ENCODE measurements around the gene COMP. TPM values are rescaled to one million over a fixed set of nuclear protein-coding genes. Genes with fewer than 3 reads are reported as not detected.

The COMP gene
- polyA plus RNA-seq, 12 donors = 3.2 to 30.9 (median 9.2) TPM; not detected in 2

- no peak for DNase-seq
Observed at GRCh38 chr19:18770663-18771327, 20.3 kb downstream of the COMP start.

- DNase-seq = no peak
Observed at GRCh38 chr19:18769989-18770528, 21.0 kb downstream of the COMP start.

DNA sequence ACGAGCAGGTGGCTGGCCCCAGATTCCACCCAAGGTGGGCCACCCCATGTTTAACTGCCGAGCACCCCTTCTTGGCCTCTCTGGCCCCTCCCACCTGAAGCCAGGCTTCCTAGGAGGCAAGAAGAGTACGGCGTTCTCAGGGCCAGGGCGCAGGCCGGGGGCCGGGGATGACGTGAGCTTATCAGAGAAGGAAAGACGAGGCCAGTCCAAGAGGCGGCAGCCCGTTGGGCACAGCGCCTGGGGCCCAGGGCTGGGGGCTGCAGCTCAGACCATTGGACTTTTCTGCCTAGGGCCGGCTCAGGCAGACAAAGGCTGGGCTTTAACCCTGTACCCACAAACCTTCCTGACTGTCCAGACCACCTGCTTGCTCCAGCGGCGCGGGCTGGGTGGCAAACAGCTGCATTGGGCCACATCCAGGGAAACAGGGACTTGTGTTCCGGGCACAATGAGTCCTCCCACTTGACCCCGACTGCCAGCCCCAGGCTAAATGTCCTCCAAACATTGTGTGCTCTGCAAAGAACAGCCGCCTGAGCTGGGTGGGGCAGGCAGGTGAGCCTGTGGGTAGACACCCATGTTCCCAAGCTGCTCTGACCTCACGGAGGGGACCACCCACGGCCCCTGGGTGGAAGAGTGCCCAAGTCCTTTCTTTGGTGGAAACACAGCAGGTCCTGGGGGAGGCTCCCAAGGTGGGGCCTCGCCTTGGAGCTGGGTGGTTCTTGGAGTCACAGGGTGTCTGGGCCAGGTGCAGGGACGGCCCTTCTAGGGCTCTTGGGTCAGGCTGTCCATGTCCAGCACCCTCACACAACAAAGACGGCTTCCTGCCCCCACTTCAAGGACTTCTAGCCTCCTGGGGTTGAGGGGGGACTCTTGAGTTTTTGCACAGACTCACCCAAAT lies 21.9 kb downstream of the COMP start:
- DNase-seq = no peak

- no peak for DNase-seq
Observed at GRCh38 chr19:18768046-18768771, 22.9 kb downstream of the COMP start.

DNA sequence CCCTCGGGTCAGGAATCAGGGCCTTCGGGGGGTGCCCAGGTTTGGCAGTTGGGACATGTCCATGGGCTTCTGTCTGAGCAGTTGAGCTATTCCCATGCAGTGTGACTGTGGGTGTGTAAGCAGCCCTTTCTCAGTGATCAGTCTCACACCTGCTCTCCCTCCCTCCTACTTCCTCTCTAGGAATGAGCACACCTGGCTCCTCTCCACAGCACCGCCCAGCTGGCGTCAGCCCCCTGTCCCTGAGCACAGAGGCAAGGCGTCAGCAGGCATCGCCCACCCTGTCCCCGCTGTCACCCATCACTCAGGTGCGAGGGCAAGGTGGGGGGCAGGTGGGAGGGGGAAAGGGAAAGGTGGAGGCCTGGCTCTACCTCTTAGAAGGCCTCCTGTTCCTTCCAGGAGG lies 25.9 kb downstream of the COMP start:
- no peak for DNase-seq

GRCh38 chr19:18764591-18765051 lies 26.5 kb downstream of the COMP start:
- no peak for DNase-seq

- DNase-seq = no peak
Observed at GRCh38 chr19:18763674-18764590, 27.2 kb downstream of the COMP start.

DNA sequence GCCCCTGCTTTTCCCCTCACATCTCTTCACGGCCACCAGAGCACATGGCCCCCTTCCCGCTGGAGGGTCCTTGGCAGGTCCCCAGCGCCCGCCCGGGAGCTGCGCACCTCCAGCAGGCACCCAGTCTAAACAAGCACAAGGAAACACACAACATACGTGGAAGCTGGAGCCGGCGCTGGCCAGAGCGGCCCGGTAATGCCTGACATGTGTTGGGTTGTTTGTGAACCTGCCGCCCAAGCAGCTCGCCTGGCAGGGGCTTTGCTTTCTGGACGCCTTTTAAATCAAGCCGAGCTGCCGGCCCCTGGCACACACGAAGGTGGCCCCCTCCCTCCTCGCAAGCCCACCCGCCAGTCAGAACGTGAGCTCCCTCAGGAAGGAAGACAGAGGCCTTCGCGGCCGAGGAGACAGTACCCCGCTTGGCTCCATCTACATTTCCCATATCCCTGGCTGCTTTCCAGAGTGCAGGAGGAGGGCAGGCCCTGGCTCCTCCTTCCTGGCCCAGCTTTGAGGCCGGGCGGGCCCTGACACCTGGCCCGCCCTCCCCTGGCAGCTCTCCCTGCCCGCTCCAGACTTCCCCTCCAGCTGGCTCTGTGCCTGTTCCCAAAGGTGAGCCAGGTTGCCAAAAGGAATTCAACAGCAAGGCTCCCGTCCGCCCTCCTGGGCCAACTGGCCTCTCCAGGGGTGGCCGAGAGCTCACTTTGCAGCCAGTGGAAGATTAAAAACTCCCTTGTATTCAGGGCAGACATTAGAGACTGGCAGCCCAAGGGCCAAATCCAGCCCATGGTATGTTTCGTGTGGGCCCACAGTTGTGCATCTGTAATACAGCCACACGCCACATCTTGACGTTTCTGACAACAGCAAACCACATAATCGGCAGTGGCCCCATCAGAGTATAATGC lies 28.7 kb downstream of the COMP start:
- DNase-seq = peak; percentile 68

DNA sequence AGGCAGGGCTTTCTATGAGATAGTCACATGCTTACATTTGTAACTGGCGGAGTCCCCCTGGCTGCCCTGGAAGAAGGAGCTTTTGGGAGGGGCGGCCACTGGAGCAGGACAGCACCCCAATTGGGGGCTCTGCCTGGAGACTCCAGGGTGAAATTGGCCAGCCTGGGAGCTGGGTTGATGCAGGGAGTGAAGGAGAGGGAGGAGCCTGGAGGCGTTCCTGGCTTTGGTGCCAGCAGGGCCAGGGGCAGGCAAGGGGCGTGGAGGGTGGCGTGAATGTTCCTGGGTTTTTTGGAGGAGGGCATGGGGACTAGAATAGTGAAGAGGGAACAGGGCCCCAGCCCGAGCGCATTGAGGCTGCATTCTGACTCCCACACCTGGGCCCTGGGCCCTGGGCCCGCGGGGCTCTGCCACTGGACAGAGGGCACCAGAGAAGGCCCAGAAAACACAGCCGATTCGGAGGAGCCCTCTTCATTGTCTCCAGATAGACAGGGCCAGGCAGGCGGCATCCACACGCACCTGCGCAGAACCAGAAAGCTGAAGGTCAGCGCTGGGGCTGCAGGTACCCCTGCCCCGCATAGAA lies 29.5 kb downstream of the COMP start:
- no peak for DNase-seq

DNA sequence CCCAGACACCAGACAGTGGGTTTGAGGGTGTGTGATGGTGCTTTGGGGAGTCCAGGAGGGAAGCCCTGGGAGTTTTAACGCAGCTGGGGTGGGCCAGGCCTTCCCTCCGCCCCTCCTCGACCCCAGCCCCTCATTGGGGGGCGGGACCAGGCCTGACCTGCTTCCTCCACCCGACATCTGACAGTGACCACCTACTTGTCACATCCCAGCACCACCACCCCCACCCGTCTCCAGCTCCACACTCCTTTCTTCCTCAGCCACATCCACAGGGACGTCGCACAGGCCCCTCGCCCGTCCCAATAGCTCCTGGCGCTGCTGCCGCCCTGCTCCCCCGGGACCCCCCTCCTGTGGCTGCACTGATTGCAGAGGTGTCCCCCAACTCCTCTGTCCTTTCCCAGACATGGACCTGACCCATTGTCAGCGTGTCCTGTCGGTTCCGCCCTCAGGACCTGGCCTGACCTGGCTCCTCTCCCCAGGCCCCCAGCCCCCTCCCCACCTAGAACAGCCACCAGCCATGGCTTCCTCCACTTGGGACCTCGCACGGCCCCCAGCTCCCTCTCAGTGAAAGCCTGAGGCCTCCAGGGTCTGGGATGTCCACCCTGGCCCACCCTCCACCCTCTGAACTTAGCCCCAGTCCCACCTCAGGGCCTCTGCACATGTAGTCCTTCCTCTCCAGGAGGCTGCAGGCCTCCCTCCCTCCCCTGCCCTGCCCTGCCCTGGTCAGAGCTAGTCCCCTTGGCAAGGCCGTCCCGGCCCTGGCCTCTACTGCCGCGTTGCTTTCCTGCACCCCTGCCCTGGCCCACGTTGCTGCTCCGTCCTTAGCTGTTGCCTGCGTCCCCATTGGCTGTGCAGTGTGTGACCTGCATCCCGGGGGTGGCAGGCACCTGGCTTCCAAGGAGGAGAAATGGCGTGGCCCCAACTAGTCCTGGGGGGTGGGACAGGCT lies 30.4 kb downstream of the COMP start:
- no peak for DNase-seq

- DNase-seq = no peak
Observed at GRCh38 chr19:18759995-18760426, 31.1 kb downstream of the COMP start.

GRCh38 chr19:18759304-18759994 lies 31.7 kb downstream of the COMP start:
- no peak for DNase-seq

- no peak for DNase-seq
Observed at GRCh38 chr19:18756896-18757295, 34.2 kb downstream of the COMP start.

- DNase-seq = no peak
Observed at GRCh38 chr19:18754501-18754900, 36.6 kb downstream of the COMP start.

GRCh38 chr19:18751571-18751970 lies 39.5 kb downstream of the COMP start:
- DNase-seq = no peak

GRCh38 chr19:18750295-18750970 lies 40.7 kb downstream of the COMP start:
- DNase-seq = no peak
